ENCODE results near the gene KLC1.

The KLC1 gene

GRCh38 chr14:103625356-103626095 is 3.5 kb upstream of the KLC1 start:
- H3K4me1 ChIP-seq (ENCODE audit: control insufficient read depth, low read length): peaks cover 72% of the 10 kb centered on the region
- peak overlapping the region; percentile 68 for H3K4me3 ChIP-seq (ENCODE audit: low read length)
- peak overlapping the region; percentile 96 for H3K4me2 ChIP-seq (ENCODE audit: low read length)
- TF ChIP-seq CTCF (IDR thresholded peaks at IDR 0.05; ENCODE audit: low read depth, low read length, poor library complexity, severe bottlenecking) (no peak), EZH2phosphoT487 (IDR thresholded peaks at IDR 0.05; ENCODE audit: borderline replicate concordance, low read length) (no peak)
- 0 out of 2 replicates have a peak, but pooled peaks cover 3% of the 10 kb centered on the region for H3K27me3 ChIP-seq (ENCODE audit: control insufficient read depth, low read length)
- peaks cover 29% of the 10 kb centered on the region for H3F3A ChIP-seq (ENCODE audit: control insufficient read depth, insufficient read depth)
- H4K20me1 ChIP-seq (ENCODE audit: control insufficient read depth, insufficient read depth, low read depth, low read length): peaks cover 6% of the 10 kb centered on the region
- H3K36me3 ChIP-seq (ENCODE audit: control insufficient read depth, low read length): peaks cover 6% of the 10 kb centered on the region
- H3K9me2 ChIP-seq (replicated peaks; ENCODE audit: control insufficient read depth, low read length): no peaks in the 10 kb centered on the region
- H3K27ac ChIP-seq (ENCODE audit: low read depth, low read length): peak overlapping the region; percentile 87
- no peaks in the 10 kb centered on the region for H3K9me3 ChIP-seq (ENCODE audit: control insufficient read depth, insufficient read depth, low read length)
- H3K79me2 ChIP-seq (ENCODE audit: control insufficient read depth, low read length): peaks cover 16% of the 10 kb centered on the region

- Histone ChIP-seq H3K79me2 (ENCODE audit: control insufficient read depth, low read length) (peaks cover 24% of the 10 kb centered on the region), H3K4me1 (ENCODE audit: control insufficient read depth, low read length) (peaks cover 75% of the 10 kb centered on the region), H3K4me3 (ENCODE audit: low read length) (peak overlapping the region; percentile 68), H3K4me2 (ENCODE audit: low read length) (peak overlapping the region; percentile 96), H3K36me3 (ENCODE audit: control insufficient read depth, low read length) (peaks cover 9% of the 10 kb centered on the region), H4K20me1 (ENCODE audit: control insufficient read depth, insufficient read depth, low read depth, low read length) (peaks cover 10% of the 10 kb centered on the region), H3F3A (ENCODE audit: control insufficient read depth, insufficient read depth) (peaks cover 29% of the 10 kb centered on the region), H3K9me3 (ENCODE audit: control insufficient read depth, insufficient read depth, low read length) (no peaks in the 10 kb centered on the region), H3K27me3 (ENCODE audit: control insufficient read depth, low read length) (no peaks in the 10 kb centered on the region), H3K27ac (ENCODE audit: low read depth, low read length) (peak overlapping the region; percentile 87), H3K9me2 (replicated peaks; ENCODE audit: control insufficient read depth, low read length) (no peaks in the 10 kb centered on the region)
- TF ChIP-seq CTCF (IDR thresholded peaks at IDR 0.05; ENCODE audit: low read depth, low read length, poor library complexity, severe bottlenecking): no peak
- no peak for TF ChIP-seq EZH2phosphoT487 (IDR thresholded peaks at IDR 0.05; ENCODE audit: borderline replicate concordance, low read length)
Observed at GRCh38 chr14:103626146-103626850, 2.7 kb upstream of the KLC1 start.

GRCh38 chr14:103627073-103628025 is 1.7 kb upstream of the KLC1 start:
- Histone ChIP-seq H3K36me3 (ENCODE audit: control insufficient read depth, low read length) (peaks cover 15% of the 10 kb centered on the region), H3K4me2 (ENCODE audit: low read length) (peak overlapping the region; percentile 82; the same call in 1 of the 2 replicates), H3K9me3 (ENCODE audit: control insufficient read depth, insufficient read depth, low read length) (no peaks in the 10 kb centered on the region), H3K9me2 (replicated peaks; ENCODE audit: control insufficient read depth, low read length) (no peaks in the 10 kb centered on the region), H3K4me3 (ENCODE audit: low read length) (no peak overlapping the region), H3K4me1 (ENCODE audit: control insufficient read depth, low read length) (peaks cover 69% of the 10 kb centered on the region), H3K79me2 (ENCODE audit: control insufficient read depth, low read length) (peaks cover 35% of the 10 kb centered on the region), H4K20me1 (ENCODE audit: control insufficient read depth, insufficient read depth, low read depth, low read length) (peaks cover 10% of the 10 kb centered on the region), H3K27ac (ENCODE audit: low read depth, low read length) (no peak overlapping the region), H3K27me3 (ENCODE audit: control insufficient read depth, low read length) (no peaks in the 10 kb centered on the region), H3F3A (ENCODE audit: control insufficient read depth, insufficient read depth) (peaks cover 25% of the 10 kb centered on the region)
- TF ChIP-seq CTCF (IDR thresholded peaks at IDR 0.05; ENCODE audit: low read depth, low read length, poor library complexity, severe bottlenecking) (no peak), EZH2phosphoT487 (IDR thresholded peaks at IDR 0.05; ENCODE audit: borderline replicate concordance, low read length) (no peak)

Data from DOHH2 (cell line).